Upper lobe of left lung (tissue), 6 donors: ENCODE measurements around the gene TP53TG5. TPM values are rescaled to one million over a fixed set of nuclear protein-coding genes. Genes with fewer than 3 reads are reported as not detected.
A peak's percentile ranks its signal among the peaks of the same experiment; 100 is the strongest.

Source experiments
- ATAC-seq, 2 donors: fragments of 200-7000 bp; cut with Tn5 transposase; one replicate each; pipeline ENCODE4 v1.9.1; 2022; ENCODE audit warnings: mild to moderate bottlenecking in 2 of 2, moderate library complexity in 2 of 2; ENCODE audit not compliant: low FRiP score in 2 of 2
- DNase-seq, 2 donors: peaks; one replicate each; pipeline ENCODE4 v3.0.0-alpha.2; 2019 to 2020
- H3K27ac ChIP-seq, 4 donors: fragments of 200-600 bp; sonication (generic); one replicate each; pipeline ENCODE4 v1.5.1; 2016 to 2019
- H3K27me3 ChIP-seq, 4 donors: fragments of 200-600 bp; sonication (generic); one replicate each; pipeline ENCODE4 v1.5.1; 2017 to 2019
- H3K36me3 ChIP-seq, 4 donors: fragments of 200-600 bp; sonication (generic); one replicate each; pipeline ENCODE4 v1.5.1; 2016 to 2019
- H3K4me1 ChIP-seq, 4 donors: fragments of 200-600 bp; sonication (generic); one replicate each; pipeline ENCODE4 v1.5.1; 2018 to 2019
- H3K4me3 ChIP-seq, 4 donors: fragments of 200-600 bp; sonication (generic); one replicate each; pipeline ENCODE4 v1.5.1; 2017 to 2019; ENCODE audit warnings: mild to moderate bottlenecking in 2 of 4, moderate library complexity in 1 of 4
- H3K9me3 ChIP-seq, 4 donors: fragments of 200-600 bp; sonication (generic); one replicate each; pipeline ENCODE4 v1.5.1; 2018 to 2019
- CTCF ChIP-seq, 6 experiments: fragments of 450-650 bp in 4 of 6; fragments of 200-600 bp in 2 of 6; sonication (generic) in 2 of 6; IDR thresholded peaks; one replicate each; pipeline ENCODE4 v1.5.1; 2016 to 2019; ENCODE audit warnings: antibody characterized with exemption in 6 of 6
- EP300 ChIP-seq, 4 donors: sonication (generic); formaldehyde crosslinking; IDR thresholded peaks; one replicate each; pipeline ENCODE4 v1.5.1; 2017; ENCODE audit warnings: antibody characterized with exemption in 4 of 4, control low read depth in 2 of 4
- POLR2A ChIP-seq, 4 donors: fragments of 450-650 bp; IDR thresholded peaks; one replicate each; pipeline ENCODE4 v1.5.1; 2016 to 2017; ENCODE audit warnings: antibody characterized with exemption in 4 of 4, mild to moderate bottlenecking in 2 of 4
- POLR2AphosphoS5 ChIP-seq, 2 donors: sonication (generic); formaldehyde crosslinking; IDR thresholded peaks; one replicate each; pipeline ENCODE4 v1.5.1; 2017; ENCODE audit warnings: antibody characterized with exemption in 2 of 2
- WGBS, 2 donors: methylation state at CpG; one replicate each; pipeline ENCODE4 v1.1.5; 2017 to 2018; 5-methylcytosine and 5-hydroxymethylcytosine counted together
- total RNA-seq, 6 donors: library from RNA; depleted of rRNA in 4 of 6; stranded (reverse); fragments of >200 nt in 4 of 6; gene quantifications; one replicate each; pipeline versions ENCODE4 v1.1.0 to v1.2.1, GENCODE V29; 2016 to 2021
- donor health status: DM: no; HTN: no; CAD: no; lungs with moderate emphysema.
- donor health status: DM: no; HTN: yes; CAD: no; lungs with severe emphysema.

TP53TG5 gene
- total RNA-seq, 6 donors from 2014 or later, result not detected

- WGBS, 2 donors, result 90 to 100% methylated on average over 2 of the region's 2 CpGs
- Histone ChIP-seq H3K36me3 (peaks cover 37 to 80% (median 65%) of the 10 kb centered on the region in 4 donors), H3K4me1 (peaks cover 0 to 12% (median 9%) of the 10 kb centered on the region in 4 donors), H3K27me3 (no peaks in the 10 kb centered on the region), H3K9me3 (no peaks in the 10 kb centered on the region), H3K4me3 (no peak overlapping the region), H3K27ac (no peak overlapping the region)
- DNase-seq, result no peak
- no peak for ATAC-seq
- TF ChIP-seq POLR2A (IDR thresholded peaks at IDR 0.05) (no peak), POLR2AphosphoS5 (IDR thresholded peaks at IDR 0.05) (no peak), CTCF (IDR thresholded peaks at IDR 0.05) (no peak), EP300 (IDR thresholded peaks at IDR 0.05) (no peak)
Measured at GRCh38 chr20:45423700-45424099, 45.6 kb upstream of the TP53TG5 start.

- peak overlapping the region in 2 of 4 donors; percentile 18 to 32 for H3K27ac ChIP-seq
- no peak overlapping the region for H3K4me3 ChIP-seq
- H3K4me1 ChIP-seq, result peaks cover 20 to 31% (median 25%) of the 10 kb centered on the region in 4 donors
- no peaks in the 10 kb centered on the region for H3K9me3 ChIP-seq
- TF ChIP-seq CTCF (IDR thresholded peaks at IDR 0.05) (no peak), POLR2AphosphoS5 (IDR thresholded peaks at IDR 0.05) (no peak), EP300 (IDR thresholded peaks at IDR 0.05) (no peak), POLR2A (IDR thresholded peaks at IDR 0.05) (no peak)
- DNase-seq (no peak), ATAC-seq (no peak)
- no peaks in the 10 kb centered on the region for H3K27me3 ChIP-seq
- 91 to 95% methylated on average over 8 of the region's 8 CpGs for WGBS, 2 donors
- peaks cover 31 to 62% (median 50%) of the 10 kb centered on the region in 4 donors for H3K36me3 ChIP-seq
Measured at GRCh38 chr20:45420125-45420524, 42.0 kb upstream of the TP53TG5 start.

- DNase-seq (peak; percentile 46 to 48), ATAC-seq (peak; percentile 72 to 78)
- Histone ChIP-seq H3K36me3 (peaks cover 24 to 55% (median 44%) of the 10 kb centered on the region in 4 donors), H3K9me3 (no peaks in the 10 kb centered on the region), H3K27ac (peak overlapping the region; percentile 33 to 56 (median 48)), H3K4me3 (no peak overlapping the region), H3K4me1 (peaks cover 20 to 33% (median 25%) of the 10 kb centered on the region in 4 donors), H3K27me3 (no peaks in the 10 kb centered on the region)
- TF ChIP-seq POLR2AphosphoS5 (IDR thresholded peaks at IDR 0.05) (peak in 1 of 2 donors; percentile 44), CTCF (IDR thresholded peaks at IDR 0.05) (no peak), POLR2A (IDR thresholded peaks at IDR 0.05) (peak in 1 of 4 donors; percentile 19), EP300 (IDR thresholded peaks at IDR 0.05) (no peak)
- WGBS, 2 donors, result 66 to 78% methylated on average over 11 to 17 of the region's 17 CpGs
Measured at GRCh38 chr20:45419188-45420091, 41.3 kb upstream of the TP53TG5 start.

GRCh38 chr20:45416917-45417316 is 38.8 kb upstream of the TP53TG5 start:
- no peak for ATAC-seq
- WGBS, 2 donors, result 48 to 56% methylated on average over 2 of the region's 2 CpGs
- H3K27me3 ChIP-seq, result no peaks in the 10 kb centered on the region
- H3K27ac ChIP-seq, result no peak overlapping the region
- peaks cover 21 to 38% (median 26%) of the 10 kb centered on the region in 4 donors for H3K36me3 ChIP-seq
- no peak for TF ChIP-seq CTCF (IDR thresholded peaks at IDR 0.05)
- no peak for TF ChIP-seq POLR2A (IDR thresholded peaks at IDR 0.05)
- no peak for TF ChIP-seq POLR2AphosphoS5 (IDR thresholded peaks at IDR 0.05)
- no peak for TF ChIP-seq EP300 (IDR thresholded peaks at IDR 0.05)
- peak overlapping the region in 3 of 4 donors; percentile 71 to 89 (median 85) for H3K4me3 ChIP-seq
- peaks cover 20 to 33% (median 25%) of the 10 kb centered on the region in 4 donors for H3K4me1 ChIP-seq
- H3K9me3 ChIP-seq, result no peaks in the 10 kb centered on the region
- no peak for DNase-seq
